Measurements from ENCODE around the gene SEMA5A.

Gene SEMA5A

DNA sequence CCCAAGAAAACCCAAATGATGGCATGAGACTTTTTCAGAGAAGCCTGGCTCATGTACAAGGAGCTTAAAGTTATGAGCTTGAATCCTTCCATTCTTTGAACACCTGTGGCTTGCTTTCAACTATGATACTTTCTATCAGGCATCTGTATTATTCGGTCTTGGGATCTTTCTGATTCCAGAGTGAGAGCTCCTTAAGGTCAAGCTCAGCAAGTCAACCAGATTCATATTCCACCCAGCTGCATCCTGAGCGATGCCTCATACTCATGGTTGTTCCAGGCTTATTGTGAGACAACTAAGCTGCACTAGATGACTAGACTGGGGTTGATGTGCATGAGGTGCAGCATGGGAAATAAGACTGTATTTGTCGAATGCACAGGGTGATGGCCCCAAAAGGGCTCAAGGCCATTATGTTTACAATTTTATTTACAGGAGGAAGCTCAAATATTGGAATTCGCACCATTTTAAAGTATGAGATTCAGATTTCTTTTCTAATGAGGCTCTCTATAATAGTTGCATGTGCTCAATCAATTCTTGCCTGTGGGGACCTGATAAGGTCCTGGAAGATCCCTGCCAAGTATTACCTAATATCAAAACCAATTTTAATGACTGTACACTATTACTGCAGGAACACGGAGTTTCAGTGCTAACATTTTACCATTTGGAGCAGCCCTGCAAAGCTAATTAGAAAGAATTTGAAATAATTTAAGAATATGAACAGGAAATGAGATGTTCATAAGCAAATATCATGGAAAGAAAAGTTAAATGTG, 453.8 kb downstream of the SEMA5A start:
- DNase-seq = no peak

DNA sequence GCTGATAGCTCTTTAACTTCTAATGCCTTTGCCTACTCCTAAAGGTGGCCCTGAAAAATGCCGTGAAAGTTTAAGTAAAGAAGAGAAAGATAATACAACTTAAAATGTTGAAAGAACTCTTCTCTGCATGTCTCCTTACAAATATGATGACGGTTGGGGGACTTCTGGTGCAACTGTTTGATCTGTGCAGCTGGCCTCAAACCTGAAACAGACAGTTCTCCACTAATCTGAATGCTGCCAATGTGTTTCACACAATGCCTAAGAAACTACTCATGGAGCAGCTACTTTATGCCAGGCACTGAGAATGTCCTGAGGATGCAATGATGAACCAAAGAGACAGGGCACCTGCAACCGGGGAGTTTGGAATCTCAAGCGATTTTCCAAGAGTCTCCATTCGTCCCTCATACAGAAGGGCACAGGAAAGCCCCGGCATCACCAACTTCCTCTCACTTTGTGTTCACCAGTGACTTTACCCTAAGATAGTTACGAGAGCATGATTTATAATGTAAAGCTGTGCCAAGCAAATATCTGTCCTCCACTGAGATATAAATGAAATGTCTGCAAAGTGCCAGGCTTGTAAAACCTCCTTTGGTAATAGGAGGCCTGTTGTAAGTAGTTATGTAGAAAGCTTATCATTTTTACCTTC, 455.4 kb downstream of the SEMA5A start:
- no peak for DNase-seq

DNA sequence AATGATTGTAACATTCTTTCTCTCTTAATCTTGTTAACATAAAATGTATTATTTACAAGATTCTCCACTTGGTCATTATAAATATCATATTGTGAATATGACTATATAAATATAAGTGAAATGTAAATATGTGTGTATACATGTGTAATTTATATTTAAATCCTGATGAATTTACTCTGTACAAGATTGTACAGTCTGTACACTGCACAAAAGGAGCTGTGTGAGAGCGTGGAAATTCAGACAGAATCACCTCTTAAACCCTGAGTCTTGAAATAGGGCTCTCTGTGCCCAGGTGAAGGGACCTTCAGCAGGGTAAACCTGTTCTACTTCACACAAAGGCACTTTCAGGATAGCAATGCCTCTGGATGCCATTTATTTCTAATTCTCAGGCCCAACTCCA, 456.0 kb downstream of the SEMA5A start:
- no peak for DNase-seq

DNA sequence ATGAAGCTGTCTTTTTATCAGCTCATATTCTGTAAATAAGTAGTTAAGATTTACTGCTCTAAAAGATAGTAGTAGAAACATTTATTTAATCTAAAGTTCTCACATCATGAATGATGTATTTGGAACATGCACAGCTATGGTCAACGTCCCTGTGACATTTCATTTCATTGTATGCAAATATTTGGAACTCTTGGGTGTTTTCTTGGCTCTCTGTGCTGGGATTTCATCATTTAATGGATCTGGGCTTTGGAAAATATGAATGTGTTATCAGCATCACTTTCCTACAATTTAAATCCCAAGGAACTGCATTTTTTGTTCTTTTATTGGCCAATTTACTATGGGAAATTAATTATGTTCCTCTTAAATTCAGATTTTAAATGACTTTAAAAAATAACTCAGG, 462.9 kb downstream of the SEMA5A start:
- no peak for DNase-seq

DNA sequence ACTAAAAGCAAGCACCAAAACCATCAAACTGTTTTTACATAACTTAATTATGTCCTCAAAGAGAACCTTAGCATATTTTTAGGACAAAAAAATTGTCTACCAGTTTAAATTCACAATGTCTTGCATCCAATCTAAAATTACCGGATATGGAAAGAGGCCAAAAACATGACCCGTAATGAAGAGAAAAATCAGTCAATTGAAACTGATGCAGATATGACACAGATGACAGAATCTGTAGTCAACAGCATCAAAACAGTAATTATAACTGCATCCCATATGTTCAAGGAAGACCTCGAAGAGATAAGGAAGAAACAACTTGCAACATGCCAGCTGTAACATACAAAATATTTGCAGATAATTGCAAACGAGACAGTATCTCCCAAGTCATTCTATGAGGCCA, 473.2 kb downstream of the SEMA5A start:
- no peak for DNase-seq

DNA sequence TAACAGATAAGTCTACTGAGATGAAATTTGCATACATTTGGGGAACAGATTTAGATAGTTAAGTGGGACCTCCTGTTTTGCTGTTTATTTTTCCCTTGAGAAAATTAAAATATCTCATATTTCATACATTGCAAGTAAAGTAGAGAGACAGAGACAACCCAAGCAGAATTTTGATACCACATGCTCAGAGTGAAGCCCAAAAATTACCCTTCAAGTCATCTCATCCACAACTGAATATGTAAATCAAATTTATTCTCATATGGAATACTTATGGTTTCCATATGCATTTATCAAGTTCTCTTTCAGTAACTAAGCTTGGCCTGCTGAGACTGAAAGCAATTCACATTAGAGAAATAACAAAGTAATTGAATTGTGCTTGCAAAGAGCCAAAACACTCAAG, 474.4 kb downstream of the SEMA5A start:
- DNase-seq = no peak

DNA sequence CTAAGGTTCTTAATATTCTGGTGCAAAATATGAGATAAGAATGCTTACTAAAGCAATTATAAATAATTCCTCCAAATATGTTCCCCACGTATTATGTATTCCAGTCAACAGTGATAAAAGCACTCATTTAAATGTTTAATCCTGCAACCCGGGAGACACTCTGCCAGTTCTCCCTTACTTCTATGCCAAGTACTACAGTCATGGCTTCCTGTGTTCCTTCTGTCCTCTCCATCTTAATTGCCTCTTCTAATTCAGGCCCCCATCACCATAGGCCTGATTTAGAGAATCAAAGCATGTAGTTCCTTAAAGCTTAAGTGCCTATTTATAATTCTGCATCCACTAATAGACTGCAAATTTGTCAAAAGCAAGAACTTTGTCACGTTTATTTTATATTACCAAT, 474.8 kb downstream of the SEMA5A start:
- DNase-seq = no peak

DNA sequence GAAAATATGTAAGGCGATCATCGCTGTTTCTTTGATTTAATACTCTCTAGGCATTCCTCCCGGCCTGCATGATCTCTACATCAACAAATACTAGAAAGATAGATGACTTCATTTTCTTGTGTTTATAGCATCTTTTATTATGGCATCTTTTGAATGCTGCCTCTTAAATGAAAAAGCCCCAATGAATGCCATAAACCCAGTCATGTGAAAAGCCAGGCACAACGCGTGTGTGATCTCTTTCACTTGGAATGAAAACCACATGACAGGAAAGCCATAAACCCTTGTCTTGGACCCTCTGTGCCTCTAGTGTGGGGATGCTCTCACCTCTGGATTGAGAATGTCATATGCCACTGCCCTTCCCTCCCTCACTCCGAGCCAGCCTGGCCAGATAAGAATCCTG, 476.2 kb downstream of the SEMA5A start:
- no peak for DNase-seq

DNA sequence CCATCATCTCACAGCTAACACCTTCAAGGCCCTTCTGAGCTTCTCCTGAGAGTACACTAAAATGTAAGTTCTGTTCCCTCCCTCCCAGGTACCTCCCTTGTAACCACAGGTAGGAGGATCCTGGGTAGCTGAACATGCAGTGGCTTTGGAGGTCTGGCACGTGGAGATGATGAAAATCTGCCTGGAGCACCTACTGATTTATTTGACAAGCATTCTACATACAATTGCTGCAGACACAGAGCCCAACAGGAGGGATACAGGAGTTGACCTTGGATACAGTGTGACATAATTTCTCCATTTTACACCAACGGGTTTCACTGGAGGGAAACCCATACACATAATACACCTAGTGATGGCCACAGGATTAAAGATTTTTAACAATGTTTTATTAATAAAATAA, 478.7 kb downstream of the SEMA5A start:
- no peak for DNase-seq

DNA sequence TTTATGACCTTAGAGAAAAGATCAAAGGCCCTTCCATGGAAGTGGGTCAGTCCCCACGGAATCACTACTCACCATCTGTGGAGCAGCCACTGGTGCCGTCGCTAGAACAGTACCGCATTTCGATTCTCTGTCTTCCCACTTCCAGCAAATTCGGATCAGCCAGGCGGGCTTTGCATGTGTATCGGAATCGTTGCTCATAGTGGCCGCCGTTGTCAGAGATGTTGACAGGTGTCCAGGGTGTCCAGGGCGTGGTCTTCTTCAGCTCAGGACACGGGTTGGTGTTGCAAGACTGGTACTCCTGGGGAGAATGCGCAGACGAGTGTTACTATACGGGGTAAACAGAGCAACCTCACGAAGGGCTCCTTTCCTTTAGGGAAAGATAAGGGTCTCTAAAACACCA, 479.5 kb downstream of the SEMA5A start:
- no peak for DNase-seq

DNA sequence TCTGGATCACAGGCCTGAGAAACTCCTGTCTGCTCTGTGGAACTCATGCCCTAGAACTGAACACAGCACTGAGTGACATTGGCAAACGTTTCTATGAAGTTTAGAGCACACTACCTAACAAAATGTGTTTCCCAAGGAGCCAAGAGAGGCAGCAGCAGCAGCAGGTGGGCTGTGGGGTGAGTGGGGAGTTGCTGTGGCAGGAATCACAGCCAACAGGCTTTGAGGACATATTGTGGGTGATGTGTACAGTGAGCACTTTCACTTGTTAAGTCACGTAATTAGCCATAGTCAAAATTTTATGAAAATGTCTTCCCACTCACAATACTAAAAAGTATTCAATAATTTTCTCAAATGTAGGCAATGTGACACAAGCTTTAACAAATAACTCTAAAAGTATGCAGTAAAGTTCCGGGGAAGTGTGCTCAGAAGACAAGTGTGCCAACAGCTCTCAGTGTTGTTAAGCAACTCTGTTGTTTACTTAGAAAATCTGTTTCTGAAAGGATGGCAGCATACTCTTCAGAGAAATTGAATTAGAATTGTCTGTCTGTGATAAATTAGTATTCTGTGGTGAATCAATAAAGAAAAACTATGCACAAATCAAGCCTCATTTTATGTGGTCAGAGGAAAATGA, 482.1 kb downstream of the SEMA5A start:
- DNase-seq = no peak

DNA sequence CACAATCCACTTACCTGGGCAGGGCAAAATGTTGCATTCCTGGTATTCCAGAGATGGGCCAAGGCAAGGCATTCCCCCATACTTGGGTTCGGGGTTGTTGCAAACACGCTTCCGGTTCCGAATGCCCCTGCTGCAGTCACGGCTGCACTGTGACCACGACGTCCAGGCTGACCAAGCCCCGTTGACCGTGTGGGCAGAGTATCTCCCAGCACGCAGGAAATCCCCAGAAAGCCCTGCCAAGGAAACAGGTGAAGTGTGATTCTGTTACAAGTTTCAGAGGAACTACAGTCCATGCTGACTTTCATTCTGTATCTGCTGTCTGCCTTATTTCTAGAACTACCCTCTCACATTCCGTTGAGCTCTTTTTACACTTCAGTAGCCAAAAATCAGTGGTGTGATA, 483.0 kb downstream of the SEMA5A start:
- no peak for DNase-seq

DNA sequence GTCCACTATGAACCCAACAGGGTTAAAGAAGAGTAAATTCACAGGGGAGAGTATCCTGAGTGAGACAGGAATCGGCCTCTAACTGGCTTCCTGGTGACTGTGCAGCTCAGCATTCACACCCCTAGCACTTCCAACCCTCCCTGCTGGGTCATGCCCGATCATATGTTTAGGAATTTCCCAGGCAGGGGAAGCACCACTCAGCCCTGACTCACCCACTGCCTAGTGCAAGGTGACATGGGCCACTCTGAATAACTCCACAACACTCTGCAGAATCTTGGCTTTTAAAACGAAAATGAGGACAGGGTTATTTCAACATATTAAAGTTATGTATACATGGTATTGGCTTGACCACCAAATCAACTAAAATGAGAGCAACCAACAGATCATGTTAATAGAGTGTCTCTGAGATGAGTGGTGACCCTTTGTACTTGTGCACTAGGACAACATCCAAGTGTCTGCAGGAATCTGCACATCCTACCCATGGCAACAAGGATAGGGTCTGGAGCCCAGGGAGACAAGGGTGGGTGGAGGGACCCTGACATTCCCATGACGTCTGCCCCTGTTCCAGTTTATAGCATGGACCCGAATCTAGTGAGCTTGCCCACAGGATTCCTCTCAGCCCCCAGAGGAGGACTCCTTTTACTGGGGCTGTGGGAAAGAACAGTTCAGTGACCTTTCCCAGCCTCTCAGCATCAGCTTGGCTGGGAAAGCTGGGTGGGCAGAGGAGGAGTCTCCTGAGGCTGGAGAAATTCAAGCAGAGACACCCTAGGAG, 485.8 kb downstream of the SEMA5A start:
- DNase-seq = no peak

DNA sequence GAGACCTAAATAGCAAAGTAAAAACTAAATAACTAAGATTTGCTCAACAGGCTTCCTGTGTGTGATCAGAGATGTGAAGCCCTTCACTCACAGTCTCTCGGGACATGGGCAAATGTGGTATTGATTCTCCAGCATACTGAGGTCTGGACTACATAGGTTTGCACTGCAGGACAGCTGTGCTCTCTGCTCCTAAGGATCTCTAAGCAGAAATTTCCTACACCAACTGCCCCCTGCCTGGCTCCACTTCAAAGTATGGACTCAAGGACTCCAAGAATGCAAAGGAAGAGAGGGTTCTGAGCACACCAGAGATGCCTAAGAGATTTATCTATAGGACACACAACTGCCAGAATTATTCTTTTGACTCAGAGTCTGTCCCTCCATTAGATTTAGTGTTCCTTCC, 487.2 kb downstream of the SEMA5A start:
- DNase-seq = no peak

DNA sequence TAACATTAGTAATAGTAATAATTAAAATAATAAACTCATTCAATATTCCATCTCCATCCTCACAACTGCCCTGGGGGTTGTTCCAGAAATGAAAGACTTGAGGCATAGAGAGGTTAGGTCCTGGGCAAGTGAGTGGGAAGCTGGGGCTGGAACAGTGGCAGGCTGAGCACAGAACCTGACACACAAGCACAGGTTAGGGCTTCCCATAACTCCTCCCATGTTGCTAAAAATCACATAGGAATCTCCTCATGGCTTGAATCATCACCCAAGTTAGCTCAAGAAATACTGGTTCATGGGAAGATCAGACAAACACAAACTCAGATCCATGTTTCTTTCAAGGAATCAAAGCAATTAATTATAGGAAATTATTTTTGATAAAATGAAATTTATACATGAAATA, 487.7 kb downstream of the SEMA5A start:
- DNase-seq = no peak

DNA sequence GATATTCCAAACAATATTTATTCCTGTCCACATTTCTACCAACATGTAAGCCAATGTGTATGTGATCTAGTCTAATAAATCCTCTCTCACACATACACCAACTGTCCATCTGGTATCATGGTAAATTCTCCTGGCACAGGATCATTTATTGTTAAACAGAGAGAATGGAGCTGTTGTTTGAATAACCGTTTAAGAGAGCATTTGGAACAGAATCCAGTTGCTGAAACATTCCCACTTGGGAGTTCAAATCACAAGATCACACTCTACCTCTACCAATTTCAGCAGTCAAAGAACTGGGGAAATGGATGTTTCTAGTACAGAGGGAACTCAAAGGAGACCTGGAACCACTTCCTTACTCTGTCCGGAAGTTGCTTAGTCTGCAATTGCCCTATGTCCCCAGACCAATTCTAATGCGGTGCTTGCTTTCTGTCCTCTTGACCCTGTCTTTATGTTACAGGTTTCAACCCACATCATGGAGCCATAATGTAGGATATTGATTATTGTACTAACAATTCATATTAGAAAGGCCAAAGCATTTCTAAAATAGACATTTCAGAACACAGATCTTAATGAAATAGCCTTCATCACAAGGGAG, 488.4 kb downstream of the SEMA5A start:
- DNase-seq = no peak

DNA sequence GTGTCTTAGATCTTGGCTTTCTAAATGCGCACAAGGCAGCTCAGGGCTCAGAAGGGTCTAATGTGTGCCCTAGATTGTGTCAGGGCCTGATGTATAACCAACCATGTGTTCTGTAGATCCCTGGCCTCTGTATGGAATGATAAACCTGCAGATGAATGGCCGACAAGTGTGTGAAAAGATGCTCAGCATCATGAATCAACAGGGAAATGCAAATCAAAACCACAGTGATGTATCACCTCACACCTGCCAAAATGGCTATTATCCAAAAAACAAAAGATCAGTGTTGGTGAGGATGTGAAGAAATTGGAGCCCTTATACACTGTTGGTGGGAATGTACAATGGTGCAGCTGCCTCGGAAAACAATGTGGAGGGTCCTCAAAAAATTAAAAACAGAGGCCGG, 489.8 kb downstream of the SEMA5A start:
- no peak for DNase-seq

DNA sequence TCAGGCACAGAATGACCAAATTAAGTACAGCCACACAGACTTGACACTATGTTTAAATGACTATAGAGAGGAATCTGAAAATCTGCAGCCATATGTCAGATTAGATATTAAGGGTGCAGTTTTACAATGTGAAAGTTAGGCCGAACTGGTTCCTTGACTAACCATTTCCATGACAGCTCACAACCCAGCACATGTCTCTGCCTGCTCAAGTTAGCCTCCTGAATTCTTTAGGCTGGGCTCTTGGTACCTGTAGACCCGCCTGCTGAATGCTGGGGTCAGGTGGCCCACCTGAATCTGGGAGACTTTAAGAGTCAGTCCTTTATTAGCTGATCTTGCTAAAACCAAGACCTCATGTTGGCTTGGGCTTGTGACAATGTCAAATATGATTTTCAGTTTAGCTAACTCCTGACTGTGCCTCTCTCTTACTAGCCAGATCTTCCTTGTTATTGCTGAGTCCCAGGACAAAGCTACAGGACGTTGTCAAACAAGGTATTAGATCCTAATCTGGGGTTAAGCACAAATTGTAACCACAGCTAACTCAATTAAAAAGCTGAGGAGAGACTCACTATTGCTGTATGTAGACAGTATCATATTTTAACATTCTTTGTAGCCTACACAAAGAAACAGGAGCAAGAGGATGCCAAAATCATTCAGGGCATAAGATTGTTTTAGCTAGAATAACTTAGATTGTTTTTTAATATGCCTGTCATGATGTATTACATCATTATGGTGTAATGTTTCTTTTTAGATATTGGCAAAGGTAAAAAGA, 490.9 kb downstream of the SEMA5A start:
- no peak for DNase-seq

DNA sequence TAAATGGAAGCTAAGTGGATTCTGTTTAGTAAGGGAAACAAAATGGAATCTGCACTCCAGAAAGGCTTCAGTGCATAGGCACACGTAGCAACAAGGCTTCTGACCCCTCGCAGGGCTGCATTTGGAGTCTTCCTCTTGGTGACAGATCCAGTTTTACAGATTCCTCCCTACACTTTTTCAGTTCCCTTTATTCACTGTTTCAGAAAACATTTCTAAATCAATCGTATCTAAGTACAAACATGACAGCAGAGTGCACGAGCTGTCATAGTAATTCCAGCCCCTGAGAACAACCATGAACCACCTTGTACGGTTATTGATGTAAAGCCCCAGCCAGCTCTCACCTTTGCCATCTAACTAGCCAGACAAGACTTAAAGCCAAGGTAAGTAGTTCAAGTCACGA, 491.6 kb downstream of the SEMA5A start:
- no peak for DNase-seq

DNA sequence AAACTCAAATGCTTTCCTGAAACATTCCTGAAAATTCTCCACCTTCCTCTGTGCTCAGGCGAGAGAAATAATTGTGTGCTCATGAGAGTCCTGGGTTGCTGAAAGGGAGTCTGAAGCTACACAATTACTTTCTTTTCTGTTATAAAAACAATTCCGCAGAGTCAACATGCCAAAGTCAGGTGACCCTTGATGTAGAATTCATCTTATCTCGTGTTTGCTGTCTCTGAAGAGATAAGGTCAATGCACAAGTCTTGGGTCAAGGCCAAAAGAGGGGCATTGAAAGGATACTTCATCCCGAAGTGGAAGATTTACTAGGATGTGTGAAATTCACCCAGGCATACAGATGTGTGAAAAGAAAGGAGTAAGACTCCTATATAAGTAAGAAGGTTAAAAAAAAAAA, 493.5 kb downstream of the SEMA5A start:
- no peak for DNase-seq

DNA sequence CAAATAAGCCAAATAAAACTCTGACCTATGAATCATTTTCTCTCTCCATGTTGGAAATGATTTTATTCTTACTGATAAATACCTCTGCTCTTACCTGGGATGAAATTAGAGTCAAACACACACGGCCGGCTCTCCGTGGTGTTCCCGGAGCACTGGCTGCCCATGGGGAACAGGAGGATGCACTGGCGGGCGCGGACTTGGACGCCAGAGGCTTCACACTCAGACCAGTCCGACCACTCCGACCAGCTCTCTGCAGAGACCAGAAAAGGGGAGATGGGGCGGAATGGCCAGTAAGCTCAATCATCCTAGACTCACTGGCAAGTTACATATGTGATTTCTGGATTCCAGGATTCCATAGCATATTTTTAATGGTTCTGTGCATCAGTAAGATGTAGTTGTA, 494.1 kb downstream of the SEMA5A start:
- no peak for DNase-seq

DNA sequence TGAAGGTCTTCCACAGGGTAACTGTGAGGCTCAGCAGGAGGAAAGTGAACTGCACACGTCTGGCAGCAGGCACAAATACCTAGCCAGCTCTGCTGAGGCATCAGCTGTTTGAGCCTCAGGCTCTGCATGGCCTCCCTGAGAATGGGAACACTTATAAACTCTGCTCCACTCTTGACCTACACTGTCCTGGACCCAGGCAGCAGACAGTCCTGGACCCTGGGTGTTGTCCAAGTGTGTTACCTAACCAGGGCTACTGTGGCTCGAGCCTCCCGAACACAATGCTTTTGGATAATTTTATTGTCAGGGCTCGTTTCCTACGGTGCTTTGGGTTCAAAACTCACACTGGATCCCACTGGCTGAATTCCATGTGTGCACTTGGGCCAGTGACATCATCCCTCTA, 497.9 kb downstream of the SEMA5A start:
- DNase-seq = no peak
